ENCODE data around the gene TPSD1.
A peak's percentile ranks its signal among the peaks of the same experiment; 100 is the strongest.
"Not testable (repeated sequence)": the region's sequence is repeated elsewhere in the genome, so short reads cannot be mapped to it uniquely, and the experiment has no call there.

The TPSD1 gene

DNA sequence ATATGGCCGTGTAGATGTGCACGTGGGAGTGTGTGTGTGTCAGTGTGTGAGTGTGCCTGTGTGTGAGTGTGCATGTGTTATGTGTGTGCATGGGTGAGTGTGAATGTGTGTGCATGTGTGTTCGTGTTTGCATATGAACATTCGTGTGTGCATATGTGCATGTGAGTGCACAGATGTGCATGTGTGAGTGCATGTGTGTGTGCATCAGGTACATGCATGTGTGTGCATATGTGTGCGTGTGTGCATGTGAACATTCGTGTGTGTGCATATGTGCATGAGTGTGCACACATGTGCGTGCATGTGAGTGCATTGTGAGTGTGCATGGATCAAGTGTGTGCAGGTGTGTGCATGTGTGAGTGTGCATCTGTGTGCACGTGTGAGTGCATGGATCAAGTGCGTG lies 17.9 kb upstream of the TPSD1 start:
- DNase-seq (ENCODE audit: low read depth in 1 of 2, low spot score in 1 of 2), result no peak
- no peak for TF ChIP-seq REST (IDR thresholded peaks at IDR 0.05; ENCODE audit: insufficient replicate concordance, low read depth)
- no peak for TF ChIP-seq POLR2AphosphoS5 (IDR thresholded peaks at IDR 0.05; ENCODE audit: low read depth)
- no peak for TF ChIP-seq GABPA (IDR thresholded peaks at IDR 0.05; ENCODE audit: low read depth)
- no peak for TF ChIP-seq SPI1 (IDR thresholded peaks at IDR 0.05; ENCODE audit: borderline replicate concordance, low read depth)
- TF ChIP-seq, protein P1, sequence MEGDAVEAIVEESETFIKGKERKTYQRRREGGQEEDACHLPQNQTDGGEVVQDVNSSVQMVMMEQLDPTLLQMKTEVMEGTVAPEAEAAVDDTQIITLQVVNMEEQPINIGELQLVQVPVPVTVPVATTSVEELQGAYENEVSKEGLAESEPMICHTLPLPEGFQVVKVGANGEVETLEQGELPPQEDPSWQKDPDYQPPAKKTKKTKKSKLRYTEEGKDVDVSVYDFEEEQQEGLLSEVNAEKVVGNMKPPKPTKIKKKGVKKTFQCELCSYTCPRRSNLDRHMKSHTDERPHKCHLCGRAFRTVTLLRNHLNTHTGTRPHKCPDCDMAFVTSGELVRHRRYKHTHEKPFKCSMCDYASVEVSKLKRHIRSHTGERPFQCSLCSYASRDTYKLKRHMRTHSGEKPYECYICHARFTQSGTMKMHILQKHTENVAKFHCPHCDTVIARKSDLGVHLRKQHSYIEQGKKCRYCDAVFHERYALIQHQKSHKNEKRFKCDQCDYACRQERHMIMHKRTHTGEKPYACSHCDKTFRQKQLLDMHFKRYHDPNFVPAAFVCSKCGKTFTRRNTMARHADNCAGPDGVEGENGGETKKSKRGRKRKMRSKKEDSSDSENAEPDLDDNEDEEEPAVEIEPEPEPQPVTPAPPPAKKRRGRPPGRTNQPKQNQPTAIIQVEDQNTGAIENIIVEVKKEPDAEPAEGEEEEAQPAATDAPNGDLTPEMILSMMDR (IDR thresholded peaks at IDR 0.05; ENCODE audit: insufficient read depth, low read length), result no peak
- H3K27me3 ChIP-seq (ENCODE audit: insufficient read depth, poor library complexity, severe bottlenecking), result no peaks in the 10 kb centered on the region
- H3K27ac ChIP-seq (replicated peaks), result no peak overlapping the region
- H3K4me3 ChIP-seq (replicated peaks; ENCODE audit: insufficient read depth, low read length), result no peak overlapping the region

DNA sequence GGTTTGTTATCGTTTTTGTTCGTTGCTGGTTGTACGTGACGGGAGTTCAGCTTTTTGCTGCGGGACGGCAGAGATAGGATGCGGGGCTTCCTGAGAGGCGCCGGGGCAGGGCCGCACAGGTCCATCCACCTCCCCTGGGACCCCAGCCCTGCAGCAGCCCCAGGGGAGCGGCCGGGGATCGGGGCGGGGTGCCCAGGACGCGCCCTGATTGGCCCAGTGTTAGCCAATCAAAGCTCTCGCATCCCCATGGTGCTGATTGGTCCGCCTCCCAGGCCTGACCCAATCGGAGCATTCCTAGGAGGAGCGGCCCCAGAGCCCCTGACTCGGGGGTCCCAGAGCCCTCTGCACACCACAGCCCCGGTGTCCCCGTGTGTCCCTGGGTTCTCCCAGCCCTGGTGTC lies 17.0 kb upstream of the TPSD1 start:
- not testable (repeated sequence) for H3K4me3 ChIP-seq (replicated peaks; ENCODE audit: insufficient read depth, low read length); H3K27ac ChIP-seq (replicated peaks); DNase-seq (ENCODE audit: low read depth in 1 of 2, low spot score in 1 of 2); H3K27me3 ChIP-seq (ENCODE audit: insufficient read depth, poor library complexity, severe bottlenecking)

- not testable (repeated sequence) for DNase-seq (ENCODE audit: low read depth in 1 of 2, low spot score in 1 of 2); H3K27me3 ChIP-seq (ENCODE audit: insufficient read depth, poor library complexity, severe bottlenecking); H3K27ac ChIP-seq (replicated peaks); H3K4me3 ChIP-seq (replicated peaks; ENCODE audit: insufficient read depth, low read length)
Measured at GRCh38 chr16:1239575-1239974, 16.3 kb upstream of the TPSD1 start.

DNA sequence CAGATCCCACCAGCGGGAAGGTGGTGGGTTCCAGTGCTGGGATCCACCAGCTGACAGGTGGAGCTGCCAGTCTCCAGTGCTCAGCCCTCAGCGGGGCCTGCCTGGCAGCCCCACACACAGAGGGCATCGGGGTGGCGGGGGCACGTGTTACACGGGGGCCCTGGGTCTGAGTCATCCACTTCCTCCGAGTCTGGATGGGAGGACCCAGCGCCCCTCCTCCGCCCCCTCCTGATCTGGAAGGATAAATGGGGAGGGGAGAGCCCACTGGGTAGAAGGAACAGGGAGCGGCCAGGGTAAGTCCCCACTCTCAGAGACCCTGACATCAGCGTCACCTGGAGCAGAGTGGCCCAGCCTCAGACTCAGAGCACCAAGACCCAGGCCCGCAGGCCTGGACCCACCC lies 15.4 kb upstream of the TPSD1 start, which contains the start of gene TPSAB1:
Gene TPSAB1, plus strand, starts transcription at position 270 of the 400 bp plus-strand sequence. CDS start 234 bp downstream, outside the sequence.
- not testable (repeated sequence) for H3K27me3 ChIP-seq (ENCODE audit: insufficient read depth, poor library complexity, severe bottlenecking); DNase-seq (ENCODE audit: low read depth in 1 of 2, low spot score in 1 of 2); H3K4me3 ChIP-seq (replicated peaks; ENCODE audit: insufficient read depth, low read length); H3K27ac ChIP-seq (replicated peaks)

DNA sequence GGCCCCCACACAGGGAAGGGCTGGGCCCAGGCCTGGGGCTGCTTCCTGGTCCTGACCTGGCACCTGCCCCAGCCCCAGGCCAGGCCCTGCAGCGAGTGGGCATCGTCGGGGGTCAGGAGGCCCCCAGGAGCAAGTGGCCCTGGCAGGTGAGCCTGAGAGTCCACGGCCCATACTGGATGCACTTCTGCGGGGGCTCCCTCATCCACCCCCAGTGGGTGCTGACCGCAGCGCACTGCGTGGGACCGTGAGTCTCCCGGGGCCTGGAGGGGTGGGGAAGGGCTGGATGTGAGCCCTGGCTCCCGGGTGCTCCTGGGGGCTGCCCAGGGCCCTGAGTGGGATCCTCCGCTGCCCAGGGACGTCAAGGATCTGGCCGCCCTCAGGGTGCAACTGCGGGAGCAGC lies 14.8 kb upstream of the TPSD1 start:
- not testable (repeated sequence) for H3K27me3 ChIP-seq (ENCODE audit: insufficient read depth, poor library complexity, severe bottlenecking); H3K27ac ChIP-seq (replicated peaks); H3K4me3 ChIP-seq (replicated peaks; ENCODE audit: insufficient read depth, low read length); DNase-seq (ENCODE audit: low read depth in 1 of 2, low spot score in 1 of 2)

GRCh38 chr16:1243363-1243762 lies 12.5 kb upstream of the TPSD1 start:
- not testable (repeated sequence) for H3K27me3 ChIP-seq (ENCODE audit: insufficient read depth, poor library complexity, severe bottlenecking); H3K27ac ChIP-seq (replicated peaks); DNase-seq (ENCODE audit: low read depth in 1 of 2, low spot score in 1 of 2); H3K4me3 ChIP-seq (replicated peaks; ENCODE audit: insufficient read depth, low read length)

- not testable (repeated sequence) for DNase-seq (ENCODE audit: low read depth in 1 of 2, low spot score in 1 of 2); H3K27me3 ChIP-seq (ENCODE audit: insufficient read depth, poor library complexity, severe bottlenecking); H3K4me3 ChIP-seq (replicated peaks; ENCODE audit: insufficient read depth, low read length)
- peak overlapping the region; percentile 69; the same call in 1 of the 2 replicates for H3K27ac ChIP-seq (replicated peaks)
Measured at GRCh38 chr16:1243907-1244850, 11.7 kb upstream of the TPSD1 start.

DNA sequence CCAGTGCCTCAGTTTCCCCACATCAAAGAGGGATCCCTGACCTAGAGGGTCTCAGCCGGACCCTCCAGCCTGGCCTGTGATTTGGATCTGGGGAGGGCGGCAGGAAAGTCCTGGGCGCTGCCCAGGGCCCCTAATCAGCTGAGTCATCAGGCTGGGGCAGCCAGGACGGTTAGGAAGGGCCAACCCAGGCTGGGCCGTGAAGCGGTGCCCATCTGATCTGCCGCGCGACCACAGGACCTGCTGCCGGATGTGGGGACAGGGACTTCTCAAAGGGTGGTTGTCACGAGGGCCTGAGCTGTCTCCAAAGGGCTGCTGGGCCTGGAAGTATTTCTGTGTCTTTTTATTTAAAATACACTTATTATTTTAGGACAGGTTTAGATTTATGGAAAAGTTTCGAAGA lies 11.0 kb upstream of the TPSD1 start:
- TF ChIP-seq POLR2AphosphoS5 (IDR thresholded peaks at IDR 0.05; ENCODE audit: low read depth), result 0 out of 2 replicates have a peak, but pooled peaks have one; percentile 34
- TF ChIP-seq, protein P1 (IDR thresholded peaks at IDR 0.05; ENCODE audit: insufficient read depth, low read length), result no peak
- peak; percentile 5 to 79 for DNase-seq (ENCODE audit: low read depth in 1 of 2, low spot score in 1 of 2)
- no peaks in the 10 kb centered on the region for H3K27me3 ChIP-seq (ENCODE audit: insufficient read depth, poor library complexity, severe bottlenecking)
- peak overlapping the region; percentile 69 for H3K27ac ChIP-seq (replicated peaks)
- no peak overlapping the region for H3K4me3 ChIP-seq (replicated peaks; ENCODE audit: insufficient read depth, low read length)
